ENCODE data around the gene GSTM1.
"Not testable (repeated sequence)": the region's sequence is repeated elsewhere in the genome, so short reads cannot be mapped to it uniquely, and the experiment has no call there.

GSTM1 gene

DNA sequence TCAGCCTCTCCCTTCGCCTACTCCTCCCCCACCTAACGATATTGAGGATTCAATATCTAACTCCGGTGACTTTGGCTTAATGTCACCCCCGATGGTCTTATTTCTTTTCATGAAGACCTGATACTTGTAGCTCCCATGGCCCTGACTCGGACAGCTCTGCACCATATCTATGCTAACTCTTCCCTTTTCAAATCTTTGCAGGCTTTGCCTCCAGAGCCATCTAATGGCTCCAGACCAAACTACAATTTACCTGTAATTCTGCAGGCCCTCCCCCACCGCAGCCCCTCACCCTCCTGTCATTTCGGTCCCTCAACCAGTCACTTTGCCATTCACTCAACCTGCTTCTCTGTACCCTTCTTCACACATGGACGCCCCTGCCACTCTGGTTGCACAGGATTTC is 16.6 kb downstream of the GSTM1 start:
- no peak for DNase-seq

DNA sequence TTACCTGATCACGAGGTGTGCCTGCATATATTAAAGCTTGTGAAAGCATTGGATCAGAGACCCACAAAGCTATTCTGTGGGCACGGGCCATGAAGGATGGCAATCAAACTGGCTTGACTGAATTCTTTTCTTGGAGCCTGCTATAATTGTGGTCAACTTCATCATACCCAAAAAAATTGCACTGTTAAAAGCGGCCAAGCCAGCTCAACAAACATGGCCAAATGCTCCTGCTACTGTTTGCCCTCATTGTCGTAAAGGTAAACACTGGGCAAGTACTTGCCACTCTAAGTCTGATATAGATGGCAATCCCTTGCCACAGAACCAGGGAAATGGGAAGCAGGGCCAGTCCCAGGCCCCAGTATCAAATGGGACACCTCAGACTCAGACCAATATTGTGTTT is 17.8 kb downstream of the GSTM1 start:
- DNase-seq: no peak

GRCh38 chr1:109708949-109709348 is 21.3 kb downstream of the GSTM1 start:
- DNase-seq: not testable (repeated sequence)

GRCh38 chr1:109709822-109710221 is 22.2 kb downstream of the GSTM1 start:
- DNase-seq: not testable (repeated sequence)

- DNase-seq: not testable (repeated sequence)
Measured at GRCh38 chr1:109711593-109712320, 24.1 kb downstream of the GSTM1 start, which contains the start of gene GSTM5. Gene GSTM5, plus strand, starts transcription at chr1:109712251. Its CDS starts 62 bp downstream, at chr1:109712313.

- no peak for DNase-seq
Measured at GRCh38 chr1:109712321-109712864, 24.8 kb downstream of the GSTM1 start.

GRCh38 chr1:109713636-109714035 is 26.0 kb downstream of the GSTM1 start:
- no peak for DNase-seq

GRCh38 chr1:109714661-109715372 is 27.2 kb downstream of the GSTM1 start:
- no peak for DNase-seq

GRCh38 chr1:109716121-109716520 is 28.5 kb downstream of the GSTM1 start:
- no peak for DNase-seq

GRCh38 chr1:109716570-109717090 is 29.0 kb downstream of the GSTM1 start:
- no peak for DNase-seq

- DNase-seq: no peak
Measured at GRCh38 chr1:109717729-109718128, 30.1 kb downstream of the GSTM1 start.

- DNase-seq: no peak
Measured at GRCh38 chr1:109718495-109718894, 30.9 kb downstream of the GSTM1 start.

DNA sequence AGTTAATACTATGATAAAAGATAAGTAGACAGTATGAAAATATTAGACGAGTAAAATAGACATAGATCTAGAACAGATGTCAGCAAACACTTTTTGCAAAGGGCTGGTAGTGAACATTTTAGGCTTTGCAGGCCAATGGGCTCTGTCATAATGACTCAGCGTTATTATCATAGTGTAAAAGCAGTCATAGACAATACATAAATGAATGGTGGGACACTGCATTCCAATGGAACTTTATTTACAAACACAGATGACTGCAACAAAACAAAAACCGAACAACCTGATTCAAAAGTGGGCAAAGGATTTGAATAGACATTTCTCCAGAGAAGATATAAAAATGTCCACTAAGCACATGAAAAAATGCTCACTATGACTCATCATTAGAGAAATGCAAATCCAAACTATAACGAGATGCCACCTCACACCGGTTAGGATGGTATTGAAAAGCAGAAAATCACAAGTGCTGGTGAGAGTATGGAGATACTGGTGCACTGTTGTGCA is 31.8 kb downstream of the GSTM1 start:
- DNase-seq: no peak

DNA sequence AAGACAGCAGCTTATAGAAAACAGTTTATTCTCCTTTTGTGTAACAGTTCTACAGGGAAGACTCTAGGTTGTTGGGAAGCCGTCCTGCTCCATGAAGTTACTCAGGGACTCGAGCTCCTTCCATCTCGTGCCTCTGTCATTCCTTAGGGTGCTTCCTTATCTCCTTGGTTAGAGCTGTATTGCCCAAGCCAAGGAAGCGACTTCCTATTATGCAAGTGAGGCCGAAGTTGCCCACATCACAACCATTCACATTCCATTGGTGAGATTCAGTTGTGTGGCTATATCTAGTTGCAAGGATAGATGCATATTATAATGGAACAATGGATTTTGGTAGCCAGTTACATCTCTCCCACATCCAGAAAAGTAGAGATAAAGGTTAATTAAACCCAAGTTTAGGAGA is 33.4 kb downstream of the GSTM1 start:
- DNase-seq: no peak

- DNase-seq: no peak
Measured at GRCh38 chr1:109721971-109722370, 34.4 kb downstream of the GSTM1 start.

DNA sequence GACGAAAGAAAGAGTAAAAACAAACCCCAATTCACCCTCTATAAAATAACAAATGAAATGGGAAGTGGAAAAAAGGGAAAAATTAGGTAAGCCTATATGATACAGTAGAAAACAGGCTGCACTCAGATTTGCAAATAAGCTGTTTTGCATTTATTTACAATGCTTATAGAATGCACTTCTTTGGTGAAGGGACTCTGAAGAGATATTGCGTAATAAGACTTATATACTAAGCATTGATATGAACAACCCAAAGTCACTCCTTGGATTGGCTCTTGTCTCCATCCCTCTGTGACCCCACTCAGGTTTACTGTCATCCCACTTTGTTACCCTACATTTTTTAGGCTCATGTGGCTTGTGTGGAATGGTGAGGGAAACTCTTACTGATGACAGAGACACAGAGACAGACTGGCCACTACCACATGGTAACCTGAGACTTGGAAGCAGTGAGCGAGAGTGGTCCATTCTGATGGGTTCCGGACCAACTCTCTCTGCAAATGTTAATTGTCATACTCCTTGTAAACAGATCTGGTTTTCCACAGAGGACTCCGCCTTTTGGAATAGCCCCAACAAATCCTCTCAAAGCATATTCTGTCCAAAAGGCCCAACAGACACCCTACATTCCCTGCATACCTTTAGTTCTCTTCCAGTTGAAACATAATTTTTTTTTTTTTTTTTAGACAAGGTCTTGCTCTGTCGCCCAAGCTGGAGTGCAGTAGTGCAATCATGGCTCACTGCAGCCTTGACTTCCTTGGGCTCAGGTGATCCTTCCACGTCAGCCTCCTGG is 35.5 kb downstream of the GSTM1 start:
- no peak for DNase-seq

GRCh38 chr1:109724933-109725332 is 37.3 kb downstream of the GSTM1 start:
- no peak for DNase-seq

- DNase-seq: no peak
Measured at GRCh38 chr1:109725510-109725909, 37.9 kb downstream of the GSTM1 start.

- no peak for DNase-seq
Measured at GRCh38 chr1:109726007-109726406, 38.4 kb downstream of the GSTM1 start.

GRCh38 chr1:109726728-109727373 is 39.2 kb downstream of the GSTM1 start:
- no peak for DNase-seq

GRCh38 chr1:109728870-109729269 is 41.3 kb downstream of the GSTM1 start:
- DNase-seq: no peak

GRCh38 chr1:109730666-109731065 is 43.0 kb downstream of the GSTM1 start:
- DNase-seq: no peak

Data from activated T-cell treated with anti-CD3 and anti-CD28 coated beads for 4 hours (primary cell).